Measurements from ENCODE around the gene GAS2L1. TPM values are rescaled to one million over a fixed set of nuclear protein-coding genes. Genes with fewer than 3 reads are reported as not detected.

Gene GAS2L1
- polyA plus RNA-seq, 1 donor from 2014 or later: 0.77 TPM

- H3K9ac ChIP-seq (ENCODE audit: low read length): peak overlapping the region; percentile 98
- H3K4me3 ChIP-seq (ENCODE audit: low read length): peak overlapping the region; percentile 91
- no peaks in the 10 kb centered on the region for H3K27me3 ChIP-seq (ENCODE audit: insufficient read depth, low read depth, low read length)
- H3K9me2 ChIP-seq (ENCODE audit: insufficient read depth, low read length): no peaks in the 10 kb centered on the region
- peaks cover 84% of the 10 kb centered on the region for H3K79me2 ChIP-seq (replicated peaks; ENCODE audit: insufficient read depth, low read length)
- no peak for TF ChIP-seq TAF1 (IDR thresholded peaks at IDR 0.05; ENCODE audit: low read depth)
- no peak for TF ChIP-seq MXI1 (conservative IDR thresholded peaks at IDR 0.05; ENCODE audit: poor library complexity, severe bottlenecking)
- no peak for TF ChIP-seq RAD21 (conservative IDR thresholded peaks at IDR 0.05)
- H3K27ac ChIP-seq (ENCODE audit: low read length): no peak overlapping the region
- H3K36me3 ChIP-seq (ENCODE audit: insufficient read depth, low read length): peaks cover 6% of the 10 kb centered on the region
- peak overlapping the region; percentile 83 for H3K4me2 ChIP-seq (ENCODE audit: low read length)
- no peaks in the 10 kb centered on the region for H3K9me3 ChIP-seq (ENCODE audit: low read length)
- peaks cover 31% of the 10 kb centered on the region for H4K20me1 ChIP-seq (ENCODE audit: insufficient read depth)
- H3F3A ChIP-seq (ENCODE audit: insufficient read depth, low read length, poor library complexity, severe bottlenecking): no peaks in the 10 kb centered on the region
- no peak overlapping the region for H2AFZ ChIP-seq (ENCODE audit: low read depth, low read length)
These were observed 36.5 kb upstream of the GAS2L1 start for GRCh38 chr22:29269731-29270474.

GRCh38 chr22:29270475-29271271 is 35.8 kb upstream of the GAS2L1 start:
- H3K9ac ChIP-seq (ENCODE audit: low read length): peak overlapping the region; percentile 98
- peaks cover 6% of the 10 kb centered on the region for H3K36me3 ChIP-seq (ENCODE audit: insufficient read depth, low read length)
- H4K20me1 ChIP-seq (ENCODE audit: insufficient read depth): peaks cover 31% of the 10 kb centered on the region
- no peak for TF ChIP-seq SMC3 (conservative IDR thresholded peaks at IDR 0.05; ENCODE audit: poor library complexity)
- no peak for TF ChIP-seq EP300 (conservative IDR thresholded peaks at IDR 0.05; ENCODE audit: poor library complexity, severe bottlenecking)
- TF ChIP-seq MXI1 (conservative IDR thresholded peaks at IDR 0.05; ENCODE audit: poor library complexity, severe bottlenecking): no peak
- no peak for TF ChIP-seq CTCF (IDR thresholded peaks at IDR 0.05; ENCODE audit: poor library complexity, severe bottlenecking)
- TF ChIP-seq POLR2AphosphoS5 (IDR thresholded peaks at IDR 0.05): no peak
- TF ChIP-seq RAD21 (conservative IDR thresholded peaks at IDR 0.05): no peak
- TF ChIP-seq TAF1 (IDR thresholded peaks at IDR 0.05; ENCODE audit: low read depth): no peak
- TF ChIP-seq EZH2 (IDR thresholded peaks at IDR 0.05; ENCODE audit: borderline replicate concordance, insufficient read depth, low read length, poor library complexity, severe bottlenecking): no peak
- TF ChIP-seq REST (IDR thresholded peaks at IDR 0.05; ENCODE audit: borderline replicate concordance): no peak
- H3K27ac ChIP-seq (ENCODE audit: low read length): no peak overlapping the region
- H2AFZ ChIP-seq (ENCODE audit: low read depth, low read length): no peak overlapping the region
- no peaks in the 10 kb centered on the region for H3K9me3 ChIP-seq (ENCODE audit: low read length)
- H3K27me3 ChIP-seq (ENCODE audit: insufficient read depth, low read depth, low read length): no peaks in the 10 kb centered on the region
- peaks cover 92% of the 10 kb centered on the region for H3K79me2 ChIP-seq (replicated peaks; ENCODE audit: insufficient read depth, low read length)
- no peaks in the 10 kb centered on the region for H3K9me2 ChIP-seq (ENCODE audit: insufficient read depth, low read length)
- H3K4me2 ChIP-seq (ENCODE audit: low read length): peak overlapping the region; percentile 83
- H3K4me3 ChIP-seq (ENCODE audit: low read length): peak overlapping the region; percentile 91
- H3F3A ChIP-seq (ENCODE audit: insufficient read depth, low read length, poor library complexity, severe bottlenecking): no peaks in the 10 kb centered on the region
